GM08714 (cell line): ENCODE results near the gene CUL3.
"Not testable (repeated sequence)": the region's sequence is repeated elsewhere in the genome, so short reads cannot be mapped to it uniquely, and the experiment has no call there.

Source experiments
- H3K4me3 ChIP-seq: fragments of 200-500 bp; sonication (Bioruptor generic); 2 replicates; pipeline ENCODE4 v1.5.1; 2014; ENCODE audit warnings: mild to moderate bottlenecking, low read length, inconsistent platforms
- ZNF274 ChIP-seq: IDR thresholded peaks from 2 replicates; pipeline ENCODE4 v1.6.1; 2012; ENCODE audit warnings: mild to moderate bottlenecking, low read depth, low read length

The CUL3 gene

DNA sequence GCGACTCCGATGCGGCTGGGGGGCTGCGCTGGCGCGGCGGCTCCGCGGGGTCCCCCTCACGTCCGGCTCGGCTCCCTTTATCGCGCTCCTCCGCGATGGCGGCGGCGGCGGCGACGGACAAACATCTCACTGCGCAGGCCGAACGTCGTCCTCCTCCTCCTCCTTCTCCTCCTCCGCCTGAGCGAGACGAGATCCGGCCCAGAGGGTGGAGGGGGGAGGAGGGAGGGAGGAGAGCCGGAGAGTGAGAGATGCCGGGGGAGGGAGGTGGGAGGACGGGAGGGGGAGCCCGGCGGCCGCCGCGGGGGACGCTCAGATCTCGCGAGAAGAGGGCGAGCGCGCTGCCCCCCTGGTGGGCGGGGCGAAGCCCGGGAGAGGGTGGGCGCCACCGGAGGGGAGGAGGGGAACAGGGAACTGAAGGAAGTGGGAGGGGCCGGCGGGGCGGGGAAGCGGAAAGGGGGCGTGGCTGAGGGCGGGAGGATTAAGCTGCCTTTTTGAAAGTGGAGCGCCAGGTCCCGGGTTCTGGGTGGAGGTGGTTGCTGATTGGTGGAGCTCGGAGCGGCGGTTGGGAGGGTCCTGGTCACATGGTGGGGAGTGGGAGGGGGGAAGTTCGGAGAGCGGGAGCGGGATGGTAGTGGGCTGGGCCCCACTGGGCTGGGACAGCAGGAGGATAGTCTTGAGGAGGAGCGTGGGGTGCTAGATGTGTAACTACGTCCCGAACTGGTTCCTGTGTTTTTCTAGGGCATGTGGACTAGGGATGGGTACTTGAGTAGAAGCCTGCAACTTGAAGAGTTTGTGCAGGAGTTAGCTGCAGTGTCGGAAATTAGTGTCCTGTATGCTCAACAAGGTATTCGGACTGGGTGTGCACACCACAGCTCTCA is at the start of gene CUL3:
Gene CUL3 (minus strand): TSS at position 153 of the 878 bp plus-strand sequence. CDS start 354 bp downstream, outside the sequence.
- TF ChIP-seq ZNF274, result no peak
- H3K4me3 ChIP-seq, result peak within 1 kb of the TSS; percentile 89

DNA sequence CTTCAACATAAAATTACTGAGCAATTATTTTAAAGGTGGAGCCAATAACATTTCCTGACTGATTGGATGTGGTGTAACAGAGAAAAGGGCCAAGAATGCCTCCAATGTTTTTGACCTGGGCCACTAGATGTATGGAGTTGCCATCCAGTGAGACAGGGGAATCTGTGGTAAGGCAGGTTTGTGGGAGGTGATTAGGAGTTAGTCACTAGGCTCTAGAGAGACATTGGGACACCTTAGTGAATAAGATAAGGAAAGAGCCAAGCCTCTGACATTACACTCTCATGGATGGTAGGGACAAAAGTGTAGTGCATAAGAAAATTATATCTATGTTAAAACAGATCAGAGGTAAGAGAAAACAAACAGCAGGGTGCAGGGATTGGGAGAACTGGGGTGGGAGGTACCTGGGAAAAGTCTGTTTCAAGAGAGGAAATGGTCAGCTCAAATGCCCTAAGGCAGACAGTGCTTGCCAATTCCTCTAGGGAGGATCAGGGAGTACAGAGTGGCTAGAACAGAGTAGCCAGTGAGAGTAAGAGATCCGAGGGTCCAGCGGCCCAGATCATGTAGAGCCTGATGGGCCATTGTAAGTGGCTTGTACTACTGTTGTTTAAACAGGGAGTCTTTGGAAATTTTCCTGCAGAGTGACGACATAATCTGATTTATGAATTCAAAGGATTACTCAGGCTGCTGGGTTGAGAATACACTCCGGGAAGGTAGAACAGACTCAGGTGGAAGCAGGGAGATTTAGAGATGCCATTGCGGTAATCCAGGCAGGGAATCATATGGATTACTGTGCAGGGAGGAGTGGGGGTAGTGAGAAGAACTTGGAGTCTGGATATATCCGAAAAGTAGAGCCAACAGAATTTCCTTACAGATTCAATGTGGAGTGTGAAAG is 45.7 kb upstream of the CUL3 start:
- TF ChIP-seq ZNF274, result no peak
- no peak overlapping the region for H3K4me3 ChIP-seq

DNA sequence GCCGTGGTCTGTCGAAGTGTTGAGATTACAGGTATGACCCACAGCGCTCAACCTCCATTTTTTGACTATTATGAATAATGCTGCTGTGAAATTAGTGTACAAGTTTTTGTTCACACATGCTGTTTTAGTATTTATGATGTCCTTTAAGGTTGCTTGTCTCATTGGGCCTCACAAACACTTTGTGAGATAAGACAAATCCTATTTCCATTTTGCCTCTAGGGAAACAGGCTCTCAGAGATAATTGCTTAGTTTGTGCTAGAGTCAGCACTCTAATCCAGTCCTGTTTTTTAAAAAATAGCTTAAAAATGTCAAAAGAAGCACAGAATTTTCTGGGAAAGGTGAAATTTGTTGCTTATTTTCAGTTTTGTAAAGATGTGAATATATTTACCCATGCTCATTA is 43.3 kb upstream of the CUL3 start:
- no peak for TF ChIP-seq ZNF274
- no peak overlapping the region for H3K4me3 ChIP-seq

DNA sequence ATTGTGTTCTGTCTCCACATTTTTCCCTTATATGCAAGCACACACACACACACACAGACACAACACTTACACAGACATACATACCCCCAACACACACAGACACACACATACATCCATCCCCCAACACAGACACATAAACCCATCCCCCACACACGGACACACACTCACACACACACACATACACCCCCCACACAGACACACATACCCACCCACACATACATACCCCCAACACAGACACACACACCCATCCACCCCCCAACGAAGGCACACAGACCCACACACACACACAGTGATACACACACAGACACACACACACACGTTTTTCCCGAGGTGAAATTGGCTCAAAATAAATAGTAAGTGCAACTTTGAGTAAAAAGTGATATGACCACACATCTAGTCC is 41.6 kb upstream of the CUL3 start:
- H3K4me3 ChIP-seq, result no peak overlapping the region
- no peak for TF ChIP-seq ZNF274

DNA sequence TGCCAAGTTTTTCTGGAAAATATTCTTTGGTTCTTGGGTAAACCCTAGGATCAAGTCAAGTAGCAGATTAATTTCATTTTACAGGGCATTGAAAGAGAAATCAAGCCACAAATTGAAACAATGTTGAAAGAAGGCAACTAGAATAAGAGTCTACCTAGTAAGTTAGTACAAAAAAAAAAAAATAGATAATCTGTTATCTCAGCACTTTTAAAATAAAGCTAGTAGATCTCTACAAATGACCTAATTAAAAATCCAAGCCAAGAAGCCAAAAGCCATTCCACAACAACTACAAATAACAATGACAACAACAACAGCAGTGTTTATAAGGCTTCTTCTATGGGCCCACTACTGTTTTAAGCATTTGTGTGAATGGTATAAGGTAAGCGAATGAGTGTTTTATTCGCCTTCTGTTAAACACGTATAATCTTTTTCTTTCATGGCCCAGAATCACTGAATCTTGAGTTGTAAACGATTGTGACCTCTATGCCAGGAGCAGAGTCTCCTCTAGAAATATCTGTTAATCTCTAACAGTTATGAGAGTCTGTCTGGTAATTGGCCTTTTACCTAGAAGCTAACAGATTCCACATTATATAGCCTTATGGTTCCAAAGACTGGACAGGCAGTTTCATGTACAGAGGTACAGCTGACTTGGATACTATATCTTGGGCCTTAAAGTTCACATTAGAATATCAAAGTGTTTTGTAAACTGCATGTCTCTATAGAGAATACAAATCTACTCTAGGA is 28.6 kb upstream of the CUL3 start:
- no peak for TF ChIP-seq ZNF274
- no peak overlapping the region for H3K4me3 ChIP-seq

DNA sequence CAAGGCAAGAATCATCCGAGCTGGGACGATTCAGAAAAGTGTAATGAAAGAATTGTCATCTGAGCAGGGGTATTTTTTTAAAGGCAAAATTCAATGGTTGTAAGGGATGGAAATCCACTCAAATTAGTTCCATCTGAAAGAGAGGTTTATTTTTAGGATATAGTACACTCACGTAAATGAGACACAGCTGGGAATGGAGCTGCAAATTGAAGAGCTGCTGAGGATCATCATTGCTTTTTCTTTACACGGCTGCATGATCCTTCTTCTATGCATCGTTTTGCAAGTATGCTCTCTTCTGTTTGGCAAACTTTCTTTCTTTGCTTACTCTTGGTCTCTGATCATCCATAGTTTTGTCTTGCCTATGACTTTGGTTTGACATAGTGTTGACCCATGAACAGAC is 27.4 kb upstream of the CUL3 start:
- no peak for TF ChIP-seq ZNF274
- no peak overlapping the region for H3K4me3 ChIP-seq

DNA sequence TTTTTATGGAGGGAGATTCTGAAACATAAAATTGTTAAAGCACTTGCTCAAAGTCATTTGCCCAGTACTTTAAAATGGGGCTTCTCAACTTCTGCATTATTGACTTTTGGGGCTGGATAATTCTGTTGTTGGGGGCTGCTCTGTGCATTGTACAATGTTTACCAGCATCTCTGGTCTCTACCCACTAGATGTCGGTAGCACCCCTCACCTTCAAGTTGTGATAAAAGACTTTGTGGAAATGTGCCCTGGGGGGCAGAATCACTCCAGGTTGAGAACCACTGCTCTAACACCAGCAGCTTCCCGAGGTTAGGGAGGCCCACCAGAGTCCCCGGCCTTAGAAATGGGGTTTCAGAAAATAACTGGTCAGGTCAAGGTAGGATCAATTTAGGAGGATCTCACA is 26.8 kb upstream of the CUL3 start:
- no peak for TF ChIP-seq ZNF274

DNA sequence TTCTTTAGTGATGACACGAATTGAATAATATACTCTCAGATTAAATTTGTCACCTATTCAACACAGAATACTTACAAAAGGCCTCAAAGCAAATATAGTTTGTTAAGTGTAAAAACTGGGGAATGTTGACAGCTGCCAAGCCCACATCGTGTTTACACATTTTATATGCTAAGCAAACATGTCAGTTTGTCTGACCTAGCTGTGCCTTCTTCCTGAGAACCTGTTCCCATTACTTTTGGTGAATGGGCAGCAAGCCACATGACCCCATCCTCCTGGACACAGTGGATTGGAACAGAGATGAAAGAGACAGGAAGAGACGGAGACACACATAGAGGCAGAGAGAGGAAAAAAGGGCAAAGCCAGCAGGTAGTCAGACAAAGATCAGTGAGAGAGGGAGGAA is 22.9 kb upstream of the CUL3 start:
- H3K4me3 ChIP-seq, result no peak overlapping the region
- no peak for TF ChIP-seq ZNF274

More for the DNA sequence above, 26.8 kb upstream of the CUL3 start:
- no peak overlapping the region for H3K4me3 ChIP-seq

DNA sequence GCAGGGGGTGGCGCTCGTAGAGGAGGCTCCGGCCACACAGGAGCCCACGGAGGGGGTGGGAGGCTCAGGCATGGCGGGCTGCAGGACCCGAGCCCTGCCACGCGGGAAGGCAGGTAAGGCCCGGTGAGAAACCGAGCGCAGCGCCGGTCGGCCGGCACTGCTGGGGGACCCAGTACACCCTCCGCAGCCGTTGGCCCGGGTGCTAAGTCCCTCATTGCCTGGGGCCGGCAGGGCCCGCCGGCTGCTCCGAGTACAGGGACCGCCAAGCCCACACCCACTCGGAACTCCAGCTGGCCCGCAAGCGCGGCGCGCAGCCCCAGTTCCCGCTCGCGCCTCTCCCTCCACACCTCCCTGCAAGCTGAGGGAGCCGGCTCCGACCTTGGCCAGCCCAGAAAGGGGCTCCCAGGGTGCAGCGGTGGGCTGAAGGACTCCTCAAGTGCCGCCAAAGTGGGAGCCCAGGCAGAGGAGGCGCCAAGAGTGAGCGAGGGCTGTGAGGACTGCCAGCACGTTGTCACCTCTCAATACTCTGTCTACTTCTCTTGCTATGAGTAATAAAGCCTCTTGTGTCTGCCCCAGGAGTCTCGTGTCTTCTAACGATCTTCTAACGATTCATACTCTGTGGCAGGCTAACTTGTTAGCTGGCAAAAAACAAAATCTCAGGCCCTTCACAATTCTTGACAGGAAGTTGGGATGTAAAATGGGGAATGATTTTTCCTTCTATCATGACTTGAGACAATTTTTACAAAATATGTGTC is 18.8 kb upstream of the CUL3 start:
- not testable (repeated sequence) for H3K4me3 ChIP-seq

DNA sequence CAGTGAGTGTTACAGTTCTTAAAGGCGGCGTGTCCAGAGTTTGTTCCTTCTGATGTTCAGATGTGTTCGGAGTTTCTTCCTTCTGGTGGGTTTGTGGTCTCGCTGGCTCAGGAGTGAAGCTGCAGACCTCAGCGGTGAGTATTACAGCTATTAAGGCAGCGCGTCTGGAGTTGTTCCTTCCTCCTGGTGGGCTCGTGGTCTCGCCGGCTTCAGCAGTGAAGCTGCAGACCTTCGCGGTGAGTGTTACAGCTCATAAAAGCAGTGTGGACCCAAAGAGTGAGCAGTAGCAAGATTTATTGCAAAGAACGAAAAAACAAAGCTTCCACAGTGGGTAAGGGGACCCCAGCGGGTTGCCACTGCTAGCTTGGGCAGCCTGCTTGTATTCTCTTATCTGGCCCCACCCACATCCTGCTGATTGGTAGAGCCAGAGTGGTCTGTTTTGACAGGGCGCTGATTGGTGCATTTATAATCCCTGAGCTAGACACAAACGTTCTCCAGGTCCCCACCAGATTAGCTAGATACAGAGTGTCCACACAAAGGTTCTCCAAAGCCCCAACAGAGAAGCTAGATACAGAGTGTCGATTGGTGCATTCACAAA is 17.7 kb upstream of the CUL3 start:
- H3K4me3 ChIP-seq, result not testable (repeated sequence)

DNA sequence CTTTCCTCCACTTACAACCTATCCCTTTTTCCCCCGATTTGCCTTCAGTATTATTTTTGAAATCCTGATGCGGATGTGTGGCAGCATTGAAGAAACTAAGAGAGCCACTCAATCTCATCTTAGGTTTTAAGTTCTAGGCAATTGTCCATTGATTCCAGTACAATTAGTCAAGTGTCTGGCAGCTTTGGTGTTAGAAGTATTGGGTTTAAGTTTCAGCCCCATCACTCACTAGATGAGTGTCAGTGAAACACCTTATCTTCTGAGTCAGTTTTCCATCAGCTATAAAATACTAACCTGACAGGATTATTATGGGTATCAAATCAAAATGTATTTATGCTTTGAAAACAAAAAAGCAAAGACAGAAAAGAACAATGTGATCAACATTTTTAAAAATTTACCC is 16.8 kb upstream of the CUL3 start:
- no peak overlapping the region for H3K4me3 ChIP-seq
- TF ChIP-seq ZNF274, result no peak

DNA sequence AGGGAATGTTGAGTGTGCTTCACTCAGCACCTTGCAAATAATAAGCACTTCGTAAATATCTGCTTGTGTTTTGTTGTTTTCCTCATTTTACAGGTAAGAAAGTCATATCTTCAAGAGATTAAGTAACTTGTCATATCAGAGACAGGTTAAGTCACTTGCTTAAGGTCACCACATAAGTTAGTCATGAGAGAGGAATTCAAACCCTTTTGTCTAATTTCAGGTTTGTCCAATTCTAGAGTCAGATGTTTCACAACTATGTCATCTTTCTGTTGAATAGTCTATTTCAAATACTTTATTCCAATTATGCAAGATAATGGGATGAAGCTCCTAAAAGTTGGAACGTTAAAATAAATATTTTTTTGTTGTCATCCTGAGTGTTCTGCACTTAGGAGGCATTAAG is 13.5 kb upstream of the CUL3 start:
- TF ChIP-seq ZNF274, result no peak

DNA sequence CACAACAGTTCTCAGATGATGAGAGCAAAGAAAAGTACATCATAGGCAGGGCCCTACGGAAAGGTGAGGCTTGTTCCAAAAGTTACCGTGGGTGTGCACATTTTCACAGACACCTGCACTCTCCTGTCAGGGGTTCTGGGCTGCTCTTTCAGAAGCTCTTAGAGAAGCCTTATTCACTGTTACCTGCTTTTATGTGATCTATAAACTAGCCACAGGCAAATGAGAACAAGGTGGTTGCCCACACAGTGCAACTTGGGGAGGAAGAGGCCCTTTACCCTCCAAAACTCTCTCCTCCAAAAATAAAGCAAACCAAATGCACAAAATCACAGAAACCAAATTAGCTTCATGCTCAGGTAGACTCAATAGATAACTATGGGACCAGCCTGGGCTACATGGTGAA is 11.1 kb upstream of the CUL3 start:
- no peak overlapping the region for H3K4me3 ChIP-seq
- TF ChIP-seq ZNF274, result no peak

More for the DNA sequence above, 13.5 kb upstream of the CUL3 start:
- no peak overlapping the region for H3K4me3 ChIP-seq
